AG04449 (cell line): Measurements from ENCODE around the gene GRSF1.
"Not testable (repeated sequence)": the region's sequence is repeated elsewhere in the genome, so short reads cannot be mapped to it uniquely, and the experiment has no call there.

Experiments
- CTCF ChIA-PET: fragments of 350-600 bp; formaldehyde crosslinking; extraction: SDS; loops from one replicate; lab custom pipeline; 2021; ENCODE audit warnings: antibody characterized with exemption; lab: Yijun Ruan, JAX
- POLR2A ChIA-PET: fragments of 400-600, 350-600 bp; formaldehyde crosslinking; extraction: SDS; loops from one replicate; lab custom pipeline; 2020; ENCODE audit warnings: antibody characterized with exemption, inconsistent platforms; lab: Yijun Ruan, JAX
- DNase-seq: peaks from one replicate; pipeline ENCODE4 v3.0.0-alpha.2; 2010; ENCODE audit warnings: low read depth, low spot score
- H3K4me3 ChIP-seq: 2 replicates; pipeline ENCODE4 v1.5.1; 2011; ENCODE audit warnings: low read depth, mild to moderate bottlenecking, control low read depth, low read length
- CTCF ChIP-seq: IDR thresholded peaks from one replicate; pipeline ENCODE4 v1.5.1; 2011; ENCODE audit warnings: mild to moderate bottlenecking, moderate library complexity, low read length, control low read depth, inconsistent platforms; ENCODE audit not compliant: insufficient read depth; ENCODE audit errors: missing control alignments

GRSF1 gene

GRCh38 chr4:70783096-70783495 is 56.6 kb downstream of the GRSF1 start:
- TF ChIP-seq CTCF, result no peak
- ChIA-PET POLR2A (no interaction called here), CTCF (interaction anchor here (0.9 kb wide), 1 partner anchor 55 kb away, joined by 3 read pairs; no protein-coding TSS in a partner anchor)
- H3K4me3 ChIP-seq, result no peak overlapping the region
- DNase-seq, result no peak

GRCh38 chr4:70778888-70779422 is 60.7 kb downstream of the GRSF1 start:
- ChIA-PET CTCF (no interaction called here), POLR2A (no interaction called here)
- DNase-seq, result no peak
- no peak overlapping the region for H3K4me3 ChIP-seq
- TF ChIP-seq CTCF, result no peak

- ChIA-PET POLR2A (no interaction called here), CTCF (no interaction called here)
- no peak for TF ChIP-seq CTCF
- no peak for DNase-seq
- H3K4me3 ChIP-seq, result no peak overlapping the region
Measured at GRCh38 chr4:70772929-70773555, 66.6 kb downstream of the GRSF1 start.

- POLR2A ChIA-PET, H3K4me3 ChIP-seq, DNase-seq: not testable (repeated sequence)
- CTCF ChIA-PET, result interaction anchor here (1.1 to 1.6 kb wide), 2 partner anchors 9 to 82 kb away, joined by 3 to 4 read pairs; no protein-coding TSS in a partner anchor
Measured at GRCh38 chr4:70769396-70769795, 70.3 kb downstream of the GRSF1 start.

- TF ChIP-seq CTCF, result no peak
- ChIA-PET CTCF (no interaction called here), POLR2A (no interaction called here)
- H3K4me3 ChIP-seq, result no peak overlapping the region
- no peak for DNase-seq
Measured at GRCh38 chr4:70768301-70768948, 71.3 kb downstream of the GRSF1 start.
